Cardiac muscle cell (in vitro differentiated cells and primary cell): ENCODE data around the gene DGCR6L. TPM values are rescaled to one million over a fixed set of nuclear protein-coding genes. Genes with fewer than 3 reads are reported as not detected.

Source experiments
- DNase-seq, 2 donors: peaks; one replicate each; pipeline versions ENCODE4 v3.0.0 to v3.0.0-alpha.2; 2010 to 2017; ENCODE audit warnings: low read depth in 1 of 2, low spot score in 1 of 2
- H3K27ac ChIP-seq: fragments of 200-600 bp; sonication (generic); 2 replicates; pipeline ENCODE4 v1.5.1; 2016
- H3K27me3 ChIP-seq: fragments of 200-600 bp; sonication (generic); 2 replicates; pipeline ENCODE4 v1.6.0; 2016; ENCODE audit warnings: control low read depth
- H3K36me3 ChIP-seq: fragments of 200-600 bp; sonication (generic); 2 replicates; pipeline ENCODE4 v1.5.1; 2016; ENCODE audit warnings: control low read depth
- H3K4me1 ChIP-seq: fragments of 200-600 bp; sonication (generic); 2 replicates; pipeline ENCODE4 v1.8.1; 2017; ENCODE audit warnings: low read depth, mild to moderate bottlenecking, mixed run types
- H3K4me3 ChIP-seq: fragments of 200-600 bp; sonication (generic); 2 replicates; pipeline ENCODE4 v1.5.1; 2016; ENCODE audit warnings: mild to moderate bottlenecking
- H3K9me3 ChIP-seq: fragments of 200-600 bp; sonication (generic); 2 replicates; pipeline ENCODE4 v1.5.1; 2017; ENCODE audit warnings: low read depth, mild to moderate bottlenecking, control low read depth
- CTCF ChIP-seq: IDR thresholded peaks from 2 replicates; pipeline ENCODE4 v1.5.1; 2012; ENCODE audit warnings: low read depth, mild to moderate bottlenecking, low read length
- polyA plus RNA-seq: library from polyadenylated mRNA; unstranded; fragments of >200 nt; fragmentation: Nextera tagmentation; extraction: Ambion mirVana; gene quantifications from 2 replicates; pipeline ENCODE4 v1.2.1, GENCODE V29; 2016
- total RNA-seq: library from RNA; depleted of rRNA; stranded (reverse); fragments of >200 nt; gene quantifications from 2 replicates; pipeline ENCODE4 v1.2.3, GENCODE V29; 2016

DGCR6L gene
- total and polyA plus RNA-seq, 2 experiments from 2014 or later, result 89.6 to 157 TPM

GRCh38 chr22:20302438-20303228 lies 17.2 kb downstream of the DGCR6L start:
- H3K36me3 ChIP-seq, result no peaks in the 10 kb centered on the region

GRCh38 chr22:20299746-20300136 lies 20.1 kb downstream of the DGCR6L start:
- H3K27me3 ChIP-seq, result peaks cover 61% of the 10 kb centered on the region
- peak; percentile 40 to 58 for DNase-seq
- peak overlapping the region; percentile 54 for H3K4me3 ChIP-seq
- H3K4me1 ChIP-seq, result no peaks in the 10 kb centered on the region
- H3K9me3 ChIP-seq, result no peaks in the 10 kb centered on the region
- H3K36me3 ChIP-seq, result no peaks in the 10 kb centered on the region
- TF ChIP-seq CTCF, result no peak
- H3K27ac ChIP-seq, result no peak overlapping the region

More at GRCh38 chr22:20302438-20303228, 17.2 kb downstream of the DGCR6L start:
- Histone ChIP-seq H3K27me3 (peaks cover 48% of the 10 kb centered on the region), H3K27ac (no peak overlapping the region), H3K9me3 (no peaks in the 10 kb centered on the region), H3K4me3 (no peak overlapping the region), H3K4me1 (no peaks in the 10 kb centered on the region)
- no peak for DNase-seq
- no peak for TF ChIP-seq CTCF

GRCh38 chr22:20298803-20299745 lies 20.8 kb downstream of the DGCR6L start:
- Histone ChIP-seq H3K4me1 (no peaks in the 10 kb centered on the region), H3K27me3 (peaks cover 61% of the 10 kb centered on the region), H3K4me3 (peak overlapping the region; percentile 54), H3K9me3 (no peaks in the 10 kb centered on the region), H3K27ac (no peak overlapping the region), H3K36me3 (no peaks in the 10 kb centered on the region)
- peak; percentile 89 to 92 for DNase-seq
- no peak for TF ChIP-seq CTCF

GRCh38 chr22:20298110-20298802 lies 21.6 kb downstream of the DGCR6L start:
- no peak for TF ChIP-seq CTCF
- Histone ChIP-seq H3K4me1 (no peaks in the 10 kb centered on the region), H3K27me3 (peaks cover 61% of the 10 kb centered on the region), H3K36me3 (no peaks in the 10 kb centered on the region), H3K4me3 (peak overlapping the region; percentile 54), H3K9me3 (no peaks in the 10 kb centered on the region), H3K27ac (no peak overlapping the region)
- no peak for DNase-seq

- no peaks in the 10 kb centered on the region for H3K36me3 ChIP-seq
- H3K9me3 ChIP-seq, result no peaks in the 10 kb centered on the region
- no peak for TF ChIP-seq CTCF
- no peak for DNase-seq
- H3K27ac ChIP-seq, result no peak overlapping the region
- H3K27me3 ChIP-seq, result peaks cover 58% of the 10 kb centered on the region
- H3K4me3 ChIP-seq, result no peak overlapping the region
- no peaks in the 10 kb centered on the region for H3K4me1 ChIP-seq
These were observed 22.3 kb downstream of the DGCR6L start for GRCh38 chr22:20297414-20298109.
